Adipocyte (in vitro differentiated cells): ENCODE measurements around the gene EPDR1.

Source experiments
- DNase-seq: peaks from one replicate; pipeline ENCODE4 v3.0.0-alpha.2; 2015; ENCODE audit warnings: low read depth
- H3K27me3 ChIP-seq: replicated peaks from 2 replicates; pipeline ENCODE4 v1.7.0; 2013; ENCODE audit warnings: mild to moderate bottlenecking, low read length, moderate library complexity; ENCODE audit not compliant: control insufficient read depth, insufficient read depth
- H3K36me3 ChIP-seq: 2 replicates; pipeline ENCODE4 v1.7.0; 2013; ENCODE audit warnings: low read length, mild to moderate bottlenecking, moderate library complexity; ENCODE audit not compliant: control insufficient read depth, insufficient read depth, severe bottlenecking
- H3K4me1 ChIP-seq: 2 replicates; pipeline ENCODE4 v1.7.0; 2013; ENCODE audit warnings: mild to moderate bottlenecking, low read length, moderate library complexity; ENCODE audit not compliant: control insufficient read depth, insufficient read depth
- H3K4me3 ChIP-seq: 2 replicates; pipeline ENCODE4 v1.7.0; 2013; ENCODE audit warnings: mild to moderate bottlenecking, low read length, moderate library complexity
- H3K9ac ChIP-seq: 2 replicates; pipeline ENCODE4 v1.7.0; 2013; ENCODE audit warnings: mild to moderate bottlenecking, low read length, moderate library complexity
- H3K9me3 ChIP-seq: 2 replicates; pipeline ENCODE4 v1.7.0; 2013; ENCODE audit warnings: mild to moderate bottlenecking, low read length, moderate library complexity; ENCODE audit not compliant: control insufficient read depth

EPDR1 gene

GRCh38 chr7:37957221-37957970, 37.0 kb downstream of the EPDR1 start:
- H3K4me1 ChIP-seq, result peaks cover 23% of the 10 kb centered on the region
- peak; percentile 9 for DNase-seq
- H3K4me3 ChIP-seq, result peak overlapping the region; percentile 42
- peaks cover 12% of the 10 kb centered on the region for H3K36me3 ChIP-seq
- peak overlapping the region; percentile 20 for H3K9ac ChIP-seq
- H3K27me3 ChIP-seq, result no peaks in the 10 kb centered on the region
- H3K9me3 ChIP-seq, result no peaks in the 10 kb centered on the region

GRCh38 chr7:37960483-37960882, 40.0 kb downstream of the EPDR1 start:
- Histone ChIP-seq H3K27me3 (no peaks in the 10 kb centered on the region), H3K9me3 (no peaks in the 10 kb centered on the region), H3K4me1 (peaks cover 18% of the 10 kb centered on the region), H3K36me3 (no peaks in the 10 kb centered on the region), H3K9ac (no peak overlapping the region), H3K4me3 (no peak overlapping the region)
- DNase-seq, result no peak

GRCh38 chr7:37961251-37961650, 40.8 kb downstream of the EPDR1 start:
- H3K9ac ChIP-seq, result no peak overlapping the region

GRCh38 chr7:37964196-37964595, 43.8 kb downstream of the EPDR1 start:
- H3K9me3 ChIP-seq, result no peaks in the 10 kb centered on the region
- DNase-seq, result no peak
- H3K4me3 ChIP-seq, result no peak overlapping the region
- H3K4me1 ChIP-seq, result no peaks in the 10 kb centered on the region
- no peak overlapping the region for H3K9ac ChIP-seq
- H3K27me3 ChIP-seq, result no peaks in the 10 kb centered on the region
- no peaks in the 10 kb centered on the region for H3K36me3 ChIP-seq

More at GRCh38 chr7:37961251-37961650, 40.8 kb downstream of the EPDR1 start:
- no peaks in the 10 kb centered on the region for H3K27me3 ChIP-seq
- DNase-seq, result no peak
- peaks cover 17% of the 10 kb centered on the region for H3K4me1 ChIP-seq
- no peak overlapping the region for H3K4me3 ChIP-seq
- H3K9me3 ChIP-seq, result no peaks in the 10 kb centered on the region
- no peaks in the 10 kb centered on the region for H3K36me3 ChIP-seq

GRCh38 chr7:37970211-37970610, 49.8 kb downstream of the EPDR1 start:
- Histone ChIP-seq H3K9ac (no peak overlapping the region), H3K4me3 (no peak overlapping the region), H3K4me1 (peaks cover 25% of the 10 kb centered on the region), H3K36me3 (no peaks in the 10 kb centered on the region), H3K9me3 (no peaks in the 10 kb centered on the region), H3K27me3 (no peaks in the 10 kb centered on the region)
- no peak for DNase-seq

GRCh38 chr7:37971491-37971890, 51.1 kb downstream of the EPDR1 start:
- peak overlapping the region; percentile 38 for H3K4me3 ChIP-seq
- no peaks in the 10 kb centered on the region for H3K27me3 ChIP-seq
- H3K9ac ChIP-seq, result peak overlapping the region; percentile 36
- H3K9me3 ChIP-seq, result no peaks in the 10 kb centered on the region
- no peak for DNase-seq
- H3K36me3 ChIP-seq, result no peaks in the 10 kb centered on the region
- H3K4me1 ChIP-seq, result peaks cover 25% of the 10 kb centered on the region

GRCh38 chr7:37973915-37974314, 53.5 kb downstream of the EPDR1 start:
- Histone ChIP-seq H3K4me1 (peaks cover 36% of the 10 kb centered on the region), H3K9me3 (no peaks in the 10 kb centered on the region), H3K27me3 (no peaks in the 10 kb centered on the region), H3K9ac (no peak overlapping the region), H3K4me3 (no peak overlapping the region), H3K36me3 (no peaks in the 10 kb centered on the region)
- no peak for DNase-seq

- H3K27me3 ChIP-seq, result no peaks in the 10 kb centered on the region
- H3K4me3 ChIP-seq, result no peak overlapping the region
- no peaks in the 10 kb centered on the region for H3K9me3 ChIP-seq
- H3K4me1 ChIP-seq, result peaks cover 36% of the 10 kb centered on the region
- H3K9ac ChIP-seq, result peak overlapping the region; percentile 18
- no peaks in the 10 kb centered on the region for H3K36me3 ChIP-seq
- DNase-seq, result no peak
These were observed 54.3 kb downstream of the EPDR1 start for GRCh38 chr7:37974711-37975110.

- no peaks in the 10 kb centered on the region for H3K9me3 ChIP-seq
- DNase-seq, result no peak
- H3K9ac ChIP-seq, result peak overlapping the region; percentile 26
- no peaks in the 10 kb centered on the region for H3K36me3 ChIP-seq
- no peaks in the 10 kb centered on the region for H3K27me3 ChIP-seq
- no peak overlapping the region for H3K4me3 ChIP-seq
- peaks cover 32% of the 10 kb centered on the region for H3K4me1 ChIP-seq
These were observed 56.8 kb downstream of the EPDR1 start for GRCh38 chr7:37977243-37977642.

- no peak for DNase-seq
- Histone ChIP-seq H3K4me1 (peaks cover 46% of the 10 kb centered on the region), H3K9ac (peak overlapping the region; percentile 44), H3K4me3 (peak overlapping the region; percentile 3), H3K27me3 (no peaks in the 10 kb centered on the region), H3K36me3 (no peaks in the 10 kb centered on the region), H3K9me3 (no peaks in the 10 kb centered on the region)
These were observed 61.2 kb downstream of the EPDR1 start for GRCh38 chr7:37981664-37982063.

GRCh38 chr7:37982423-37982822, 62.0 kb downstream of the EPDR1 start:
- DNase-seq, result no peak

More at GRCh38 chr7:37982423-37982822, 62.0 kb downstream of the EPDR1 start:
- Histone ChIP-seq H3K36me3 (no peaks in the 10 kb centered on the region), H3K4me1 (peaks cover 46% of the 10 kb centered on the region), H3K4me3 (peak overlapping the region; percentile 5), H3K9me3 (no peaks in the 10 kb centered on the region), H3K9ac (peak overlapping the region; percentile 47), H3K27me3 (no peaks in the 10 kb centered on the region)
